CD4-positive, CD25-positive, alpha-beta regulatory T cell (primary cell): ENCODE results near the gene DBNDD1. TPM values are rescaled to one million over a fixed set of nuclear protein-coding genes. Genes with fewer than 3 reads are reported as not detected.

ENCODE experiments used
- ATAC-seq, 2 donors: fragments of 150-1000 bp; cut with Tn5 transposase; one replicate each; pipeline ENCODE4 v1.10.0; 2021; ENCODE audit warnings: low read depth in 2 of 2, moderate number of reproducible peaks in 2 of 2, moderate library complexity in 1 of 2
- DNase-seq, 3 donors: peaks; one replicate each; pipeline versions ENCODE4 v3.0.0 to v3.0.0-alpha.2; 2012 to 2022; ENCODE audit warnings: mixed read lengths in 1 of 3
- H3K27ac ChIP-seq: one replicate; pipeline ENCODE4 v1.7.0; 2013; ENCODE audit warnings: mild to moderate bottlenecking, low read length; ENCODE audit not compliant: insufficient read depth, poor library complexity, severe bottlenecking
- H3K27me3 ChIP-seq: one replicate; pipeline ENCODE4 v1.7.0; 2013; ENCODE audit warnings: low read length; ENCODE audit not compliant: control insufficient read depth, insufficient read depth
- H3K36me3 ChIP-seq: one replicate; pipeline ENCODE4 v1.7.0; 2013; ENCODE audit warnings: mild to moderate bottlenecking, low read length, moderate library complexity; ENCODE audit not compliant: control insufficient read depth, insufficient read depth
- H3K4me1 ChIP-seq: 2 replicates; pipeline ENCODE4 v1.7.0; 2013; ENCODE audit warnings: mild to moderate bottlenecking, low read length; ENCODE audit not compliant: insufficient read depth, control insufficient read depth, poor library complexity, severe bottlenecking
- H3K4me3 ChIP-seq: one replicate; pipeline ENCODE4 v1.7.0; 2013; ENCODE audit warnings: low read depth, mild to moderate bottlenecking, low read length, moderate library complexity
- H3K9me3 ChIP-seq, 2 experiments: 1 replicate in 1 of 2; 2 replicates in 1 of 2; pipeline ENCODE4 v1.7.0; 2013; ENCODE audit warnings: low read length in 2 of 2, mild to moderate bottlenecking in 1 of 2, moderate library complexity in 1 of 2; ENCODE audit not compliant: control insufficient read depth in 2 of 2
- H3K27ac Mint-ChIP-seq, 3 donors: one replicate each; pipeline ENCODE4 v1.8.0; 2020 to 2022; ENCODE audit warnings: mild to moderate bottlenecking in 3 of 3, mixed read lengths in 3 of 3, moderate library complexity in 2 of 3
- H3K27me3 Mint-ChIP-seq: one replicate; pipeline ENCODE4 v1.8.0; 2022; ENCODE audit warnings: mild to moderate bottlenecking, mixed read lengths
- H3K36me3 Mint-ChIP-seq: one replicate; pipeline ENCODE4 v1.8.0; 2020; ENCODE audit warnings: mixed read lengths
- H3K4me1 Mint-ChIP-seq, 4 donors: one replicate each; pipeline ENCODE4 v1.8.0; 2020 to 2022; ENCODE audit warnings: mixed read lengths in 4 of 4, mild to moderate bottlenecking in 1 of 4
- H3K4me3 Mint-ChIP-seq, 4 donors: one replicate each; pipeline ENCODE4 v1.8.0; 2020 to 2022; ENCODE audit warnings: mild to moderate bottlenecking in 4 of 4, mixed read lengths in 4 of 4, moderate library complexity in 3 of 4
- H3K9me3 Mint-ChIP-seq, 7 donors: one replicate each; pipeline ENCODE4 v1.8.0; 2020 to 2022; ENCODE audit warnings: mixed read lengths in 7 of 7, mild to moderate bottlenecking in 3 of 7, moderate library complexity in 2 of 7
- polyA plus RNA-seq, 4 donors: library from polyadenylated mRNA; unstranded; fragments of 300-500 nt; fragmentation: Illumina TruSeq; gene quantifications; one replicate each; pipeline ENCODE4 v1.2.3, GENCODE V29; 2021
- total RNA-seq: library from RNA; stranded (reverse); gene quantifications from one replicate; pipeline ENCODE4 v1.2.3, GENCODE V29; 2022

Gene DBNDD1
- total and polyA plus RNA-seq, 5 donors from 2014 or later, result 1.1 to 7.8 (median 4.3) TPM

DNA sequence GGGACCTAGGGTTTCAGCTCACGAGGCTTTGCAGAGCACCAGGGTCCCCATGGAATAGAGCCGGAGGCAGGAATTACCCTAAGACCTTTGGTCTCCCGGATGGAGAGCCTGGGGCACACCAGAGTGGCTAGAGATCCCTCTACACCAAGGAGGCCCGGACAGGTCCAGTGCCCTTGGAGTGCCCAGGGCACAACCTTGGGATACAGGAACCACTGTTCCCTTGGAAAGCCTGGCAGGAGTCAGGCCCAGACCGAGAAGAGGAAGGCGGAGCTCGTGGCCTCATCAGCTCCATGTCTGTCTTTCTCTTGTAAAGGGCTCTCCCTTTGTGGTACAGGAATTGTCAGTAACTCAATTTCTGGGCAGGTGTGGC, 3.8 kb upstream of the DBNDD1 start:
- peak overlapping the region in 1 of 3 donors; percentile 20 for H3K27ac Mint-ChIP-seq
- H3K27me3 Mint-ChIP-seq, result peaks cover 27% of the 10 kb centered on the region
- peak overlapping the region in 3 of 4 donors; percentile 81 to 93 (median 85) for H3K4me3 Mint-ChIP-seq
- no peak overlapping the region for H3K27ac ChIP-seq
- no peak for DNase-seq
- H3K27me3 ChIP-seq, result no peaks in the 10 kb centered on the region
- H3K4me3 ChIP-seq, result no peak overlapping the region
- H3K4me1 Mint-ChIP-seq, result peaks cover 4 to 37% (median 10%) of the 10 kb centered on the region in 4 donors
- peaks cover 0 to 3% (median 0%) of the 10 kb centered on the region in 7 donors for H3K9me3 Mint-ChIP-seq
- H3K36me3 ChIP-seq, result no peaks in the 10 kb centered on the region
- ATAC-seq, result no peak
- H3K4me1 ChIP-seq, result peaks cover 26% of the 10 kb centered on the region
- H3K9me3 ChIP-seq, result no peaks in the 10 kb centered on the region
- H3K36me3 Mint-ChIP-seq, result no peaks in the 10 kb centered on the region

DNA sequence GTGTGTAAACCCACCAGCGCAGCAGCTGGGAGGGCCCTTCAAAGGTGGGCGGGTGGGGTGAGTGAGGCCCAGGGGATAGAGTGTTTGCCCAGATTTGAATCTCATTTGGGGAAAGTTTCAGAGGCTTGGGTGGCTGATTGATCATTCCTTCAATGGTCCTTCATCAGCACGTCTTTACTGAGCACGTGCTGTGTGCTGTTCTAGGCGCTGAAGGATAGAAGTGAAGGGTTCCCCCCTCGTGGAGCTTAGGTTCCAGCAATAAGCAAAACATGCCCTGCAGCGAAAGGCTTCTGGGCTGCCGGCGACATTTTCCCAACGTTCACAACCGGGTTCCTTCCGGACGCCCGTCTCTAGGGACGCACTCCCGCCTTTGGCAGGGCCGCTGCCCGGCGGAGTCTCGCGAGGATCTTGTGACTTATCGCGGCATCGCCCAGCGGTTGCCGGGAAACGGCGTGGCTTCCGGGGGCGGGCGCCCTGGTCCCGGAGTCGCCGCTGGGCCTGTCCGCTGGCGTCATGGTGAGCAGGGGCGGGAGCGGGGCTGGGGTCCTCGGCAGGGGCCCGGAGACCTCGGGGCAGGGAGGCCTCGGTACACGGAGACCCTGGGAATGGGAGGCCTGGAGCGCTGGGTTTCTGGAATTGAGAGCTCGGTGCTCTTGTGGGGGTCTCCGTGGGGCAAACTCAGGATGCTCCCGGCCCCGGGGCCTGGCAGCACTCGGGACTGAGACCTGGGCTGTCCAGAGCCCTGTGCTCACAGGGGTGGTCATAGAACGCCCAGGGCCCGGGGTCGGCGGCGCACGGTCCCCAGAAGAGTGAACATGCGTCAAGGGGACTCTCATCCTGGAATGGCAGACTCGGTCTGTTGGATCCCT, 3.2 kb upstream of the DBNDD1 start:
- ATAC-seq, result peak; percentile 70 to 73
- H3K27ac Mint-ChIP-seq, result peak overlapping the region; percentile 60 to 88 (median 71)
- Histone ChIP-seq H3K36me3 (no peaks in the 10 kb centered on the region), H3K27me3 (no peaks in the 10 kb centered on the region), H3K4me3 (peak overlapping the region; percentile 67), H3K9me3 (no peaks in the 10 kb centered on the region), H3K27ac (no peak overlapping the region), H3K4me1 (peaks cover 26% of the 10 kb centered on the region)
- H3K27me3 Mint-ChIP-seq, result peaks cover 32% of the 10 kb centered on the region
- H3K36me3 Mint-ChIP-seq, result no peaks in the 10 kb centered on the region
- peak; percentile 65 to 85 (median 75) for DNase-seq
- peaks cover 4 to 37% (median 10%) of the 10 kb centered on the region in 4 donors for H3K4me1 Mint-ChIP-seq
- peak overlapping the region; percentile 81 to 93 (median 88) for H3K4me3 Mint-ChIP-seq
- peaks cover 0 to 3% (median 0%) of the 10 kb centered on the region in 7 donors for H3K9me3 Mint-ChIP-seq

- no peaks in the 10 kb centered on the region for H3K36me3 Mint-ChIP-seq
- DNase-seq, result no peak
- Histone ChIP-seq H3K36me3 (no peaks in the 10 kb centered on the region), H3K4me3 (no peak overlapping the region), H3K4me1 (peaks cover 26% of the 10 kb centered on the region), H3K9me3 (no peaks in the 10 kb centered on the region), H3K27me3 (no peaks in the 10 kb centered on the region), H3K27ac (no peak overlapping the region)
- H3K4me3 Mint-ChIP-seq, result peak overlapping the region; percentile 24 to 93 (median 48)
- H3K27me3 Mint-ChIP-seq, result peaks cover 36% of the 10 kb centered on the region
- H3K4me1 Mint-ChIP-seq, result peaks cover 4 to 31% (median 10%) of the 10 kb centered on the region in 4 donors
- no peak overlapping the region for H3K27ac Mint-ChIP-seq
- H3K9me3 Mint-ChIP-seq, result peaks cover 0 to 3% (median 0%) of the 10 kb centered on the region in 7 donors
- ATAC-seq, result no peak
Measured at GRCh38 chr16:90020838-90021382, 1.7 kb upstream of the DBNDD1 start.

DNA sequence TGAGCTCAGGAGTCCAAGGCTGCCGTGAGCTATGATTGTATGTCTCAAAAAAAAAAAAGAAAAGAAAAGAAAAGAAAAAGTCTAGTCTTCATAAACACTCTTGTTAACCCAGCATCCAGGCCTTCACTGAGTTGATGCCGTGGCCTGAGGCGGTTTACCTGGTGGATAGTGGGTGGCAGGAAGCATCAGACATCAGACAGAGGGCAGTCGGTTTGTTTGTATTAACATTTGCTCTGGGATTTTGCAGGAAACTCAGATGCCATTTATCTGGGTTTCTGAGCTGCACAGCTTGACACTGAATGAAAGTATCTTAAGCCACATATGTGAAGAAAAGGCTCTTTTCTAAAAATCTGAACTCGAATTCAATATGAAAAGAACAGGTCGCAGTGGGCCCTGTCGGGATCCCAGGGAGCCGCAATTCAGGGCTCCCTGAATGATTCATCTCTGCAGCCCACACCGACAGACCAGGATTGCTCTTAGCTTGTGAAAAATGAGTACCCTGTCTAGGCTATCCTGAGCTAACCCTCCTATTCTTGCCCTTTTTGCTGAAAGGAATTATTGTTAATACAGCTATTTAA, 1.1 kb upstream of the DBNDD1 start:
- ATAC-seq (no peak), DNase-seq (no peak)
- no peaks in the 10 kb centered on the region for H3K36me3 Mint-ChIP-seq
- peak overlapping the region; percentile 68 to 82 (median 78) for H3K4me3 Mint-ChIP-seq
- Histone ChIP-seq H3K27ac (no peak overlapping the region), H3K9me3 (no peaks in the 10 kb centered on the region), H3K27me3 (no peaks in the 10 kb centered on the region), H3K36me3 (no peaks in the 10 kb centered on the region), H3K4me1 (peaks cover 26% of the 10 kb centered on the region), H3K4me3 (no peak overlapping the region)
- H3K27ac Mint-ChIP-seq, result peak overlapping the region; percentile 13 to 77 (median 55)
- peaks cover 0 to 3% (median 0%) of the 10 kb centered on the region in 7 donors for H3K9me3 Mint-ChIP-seq
- peaks cover 40% of the 10 kb centered on the region for H3K27me3 Mint-ChIP-seq
- H3K4me1 Mint-ChIP-seq, result peaks cover 4 to 30% (median 11%) of the 10 kb centered on the region in 4 donors

DNA sequence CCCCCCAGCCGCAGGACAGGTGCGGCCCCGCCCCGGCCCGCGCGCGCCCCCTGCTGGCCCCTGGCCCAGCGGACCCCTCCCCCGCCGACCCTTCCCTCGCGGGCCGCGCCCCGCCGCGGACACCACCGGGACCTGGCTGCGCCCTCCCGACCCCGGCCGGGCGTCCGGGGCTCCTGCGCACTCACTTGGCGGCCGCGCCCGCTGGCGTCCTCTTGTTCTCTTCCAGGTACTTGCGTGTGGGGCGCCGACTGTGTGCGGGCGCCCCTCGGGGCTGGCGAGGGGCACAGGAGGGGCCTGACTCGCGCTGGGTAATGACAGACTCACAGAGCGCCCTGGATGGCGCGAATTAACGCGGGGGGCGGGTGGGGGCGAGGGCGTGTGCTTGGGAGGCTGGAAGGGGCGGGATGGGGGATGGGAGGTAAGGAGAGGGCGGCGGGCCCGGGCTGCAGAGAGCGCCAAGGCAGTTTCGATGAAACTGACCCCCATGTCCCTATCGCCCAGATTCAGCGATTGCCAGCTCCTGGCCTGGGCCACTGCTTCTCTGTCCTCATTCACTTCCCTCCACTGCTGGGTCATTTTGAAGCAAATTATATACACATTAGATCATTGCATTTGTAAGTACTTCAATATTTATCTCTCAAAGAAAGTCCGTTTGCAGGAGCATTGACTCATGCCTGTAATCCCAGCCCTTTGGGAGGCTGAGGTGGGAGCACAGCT, 445 bp upstream of the DBNDD1 start:
- peak overlapping the region; percentile 68 to 82 (median 78) for H3K4me3 Mint-ChIP-seq
- peaks cover 4 to 30% (median 12%) of the 10 kb centered on the region in 4 donors for H3K4me1 Mint-ChIP-seq
- DNase-seq (peak in 2 of 3 donors; percentile 29 to 45), ATAC-seq (peak; percentile 22 to 53)
- H3K27ac Mint-ChIP-seq, result peak overlapping the region; percentile 13 to 77 (median 55)
- no peaks in the 10 kb centered on the region for H3K36me3 ChIP-seq
- no peaks in the 10 kb centered on the region for H3K27me3 ChIP-seq
- peaks cover 41% of the 10 kb centered on the region for H3K27me3 Mint-ChIP-seq
- H3K4me1 ChIP-seq, result peaks cover 26% of the 10 kb centered on the region
- H3K9me3 Mint-ChIP-seq, result peaks cover 0 to 3% (median 0%) of the 10 kb centered on the region in 7 donors
- H3K27ac ChIP-seq, result no peak overlapping the region
- no peak overlapping the region for H3K4me3 ChIP-seq
- H3K36me3 Mint-ChIP-seq, result no peaks in the 10 kb centered on the region
- H3K9me3 ChIP-seq, result no peaks in the 10 kb centered on the region

- H3K36me3 Mint-ChIP-seq, result no peaks in the 10 kb centered on the region
- DNase-seq (no peak), ATAC-seq (no peak)
- H3K4me3 Mint-ChIP-seq, result peak overlapping the region; percentile 70 to 86 (median 82)
- H3K27me3 Mint-ChIP-seq, result peaks cover 41% of the 10 kb centered on the region
- Histone ChIP-seq H3K36me3 (no peaks in the 10 kb centered on the region), H3K9me3 (no peaks in the 10 kb centered on the region), H3K4me3 (no peak overlapping the region), H3K27me3 (no peaks in the 10 kb centered on the region), H3K27ac (no peak overlapping the region), H3K4me1 (peaks cover 26% of the 10 kb centered on the region)
- H3K27ac Mint-ChIP-seq, result no peak overlapping the region
- H3K4me1 Mint-ChIP-seq, result peaks cover 4 to 32% (median 9%) of the 10 kb centered on the region in 4 donors
- H3K9me3 Mint-ChIP-seq, result peaks cover 0 to 3% (median 0%) of the 10 kb centered on the region in 7 donors
Measured at GRCh38 chr16:90018297-90018651, 982 bp downstream of the DBNDD1 start.

DNA sequence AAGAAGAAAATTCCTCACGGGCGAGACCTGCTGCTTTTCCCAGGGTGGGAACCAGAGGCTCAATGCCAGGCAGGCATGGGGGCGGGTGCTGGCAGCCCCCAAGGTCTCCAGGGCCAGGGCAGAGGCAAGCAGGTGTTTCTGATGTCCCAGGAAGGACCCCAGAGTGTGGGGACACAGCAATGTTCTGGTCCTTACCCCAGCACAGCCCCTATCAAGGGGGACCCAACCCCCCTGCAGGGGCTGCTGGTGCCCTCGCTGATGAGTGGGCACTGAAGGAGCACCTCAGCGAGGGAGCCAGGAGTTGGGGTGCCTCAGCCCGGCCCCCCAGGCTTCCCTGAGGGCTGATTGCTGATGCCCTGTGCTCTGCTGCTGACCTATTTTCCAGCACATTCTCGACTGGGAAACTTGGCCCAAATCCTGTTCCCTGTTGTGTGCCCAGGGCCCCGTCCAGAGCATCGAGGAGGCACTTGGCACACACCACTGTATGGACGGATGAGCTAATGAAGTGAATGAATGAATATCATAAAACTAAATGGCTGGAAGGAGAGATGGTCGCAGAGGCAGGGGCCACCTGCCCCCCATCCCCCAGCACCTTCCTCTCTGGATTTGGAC, 2.8 kb downstream of the DBNDD1 start:
- Mint-ChIP-seq H3K9me3 (peaks cover 0 to 3% (median 0%) of the 10 kb centered on the region in 7 donors), H3K27ac (no peak overlapping the region), H3K4me3 (no peak overlapping the region), H3K4me1 (peaks cover 0 to 20% (median 2%) of the 10 kb centered on the region in 4 donors), H3K27me3 (peaks cover 33% of the 10 kb centered on the region), H3K36me3 (no peaks in the 10 kb centered on the region)
- DNase-seq, result no peak
- Histone ChIP-seq H3K27me3 (no peaks in the 10 kb centered on the region), H3K27ac (no peak overlapping the region), H3K4me1 (peaks cover 14% of the 10 kb centered on the region), H3K36me3 (no peaks in the 10 kb centered on the region), H3K4me3 (no peak overlapping the region), H3K9me3 (no peaks in the 10 kb centered on the region)
- no peak for ATAC-seq
